ENCODE results near the gene PTPMT1.

Gene PTPMT1

GRCh38 chr11:47586098-47586855 lies 20.9 kb downstream of the PTPMT1 start, which contains the start of gene FAM180B:
Gene FAM180B (plus strand): TSS chr11:47586678. CDS start chr11:47586769, 91 bp downstream.
- no peak for DNase-seq

- DNase-seq = no peak
Measured at GRCh38 chr11:47587039-47587716, 21.8 kb downstream of the PTPMT1 start.

- DNase-seq = no peak
Measured at GRCh38 chr11:47587723-47588326, 22.4 kb downstream of the PTPMT1 start.

GRCh38 chr11:47589118-47589517 lies 23.7 kb downstream of the PTPMT1 start:
- DNase-seq = no peak

- no peak for DNase-seq
Measured at GRCh38 chr11:47589584-47589976, 24.2 kb downstream of the PTPMT1 start.

- no peak for DNase-seq
Measured at GRCh38 chr11:47589977-47590861, 24.8 kb downstream of the PTPMT1 start.

DNA sequence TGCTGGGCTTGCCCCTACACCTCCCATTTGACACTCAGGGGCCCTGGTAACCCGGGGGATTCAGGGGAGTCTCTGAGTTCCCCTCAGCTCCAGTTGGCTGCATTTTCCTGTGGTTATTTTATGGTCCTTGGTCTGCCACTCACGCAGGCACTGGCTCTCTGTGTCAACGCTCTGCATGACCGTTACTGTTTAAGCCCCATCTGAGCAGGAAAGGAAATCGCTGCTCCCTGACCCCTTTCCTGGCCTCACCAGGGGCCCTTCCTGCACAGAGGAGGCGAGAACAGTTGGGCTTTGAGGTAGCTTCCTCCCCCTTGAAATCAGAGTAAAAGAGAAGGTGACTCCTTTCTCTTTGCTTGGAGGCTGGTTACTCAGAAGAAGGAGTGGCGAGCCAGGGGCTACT lies 26.4 kb downstream of the PTPMT1 start:
- no peak for DNase-seq

- no peak for DNase-seq
Measured at GRCh38 chr11:47592251-47592650, 26.9 kb downstream of the PTPMT1 start.

- no peak for DNase-seq
Measured at GRCh38 chr11:47592970-47593369, 27.6 kb downstream of the PTPMT1 start.

- no peak for DNase-seq
Measured at GRCh38 chr11:47593492-47593933, 28.1 kb downstream of the PTPMT1 start.

GRCh38 chr11:47593934-47594855 lies 28.8 kb downstream of the PTPMT1 start, which contains the start of gene C1QTNF4:
Gene C1QTNF4 (minus strand): TSS chr11:47594411. CDS start chr11:47590810, 3,601 bp downstream.
- no peak for DNase-seq

- no peak for DNase-seq
Measured at GRCh38 chr11:47595029-47595428, 29.6 kb downstream of the PTPMT1 start.

DNA sequence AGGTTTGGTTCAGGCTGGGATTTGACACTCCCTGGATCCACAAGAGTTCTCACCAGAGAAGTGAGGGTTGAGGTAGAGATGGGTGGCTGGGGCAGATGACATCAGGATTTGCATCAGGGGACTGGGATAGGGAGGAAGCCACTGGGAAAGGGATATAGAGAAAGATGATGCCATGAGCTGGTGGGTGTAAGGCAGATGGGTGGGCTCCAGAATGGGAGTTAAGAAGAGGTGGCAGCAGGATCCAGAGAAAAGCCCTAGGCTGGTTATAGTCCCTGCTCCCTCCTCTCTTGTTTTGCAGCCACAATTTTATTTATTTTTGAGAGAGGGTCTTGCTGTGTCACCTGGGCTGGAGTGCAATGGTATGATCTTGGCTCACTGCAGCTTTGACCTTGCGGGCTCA lies 30.6 kb downstream of the PTPMT1 start:
- DNase-seq = no peak

GRCh38 chr11:47599902-47600301 lies 34.5 kb downstream of the PTPMT1 start:
- DNase-seq = no peak

GRCh38 chr11:47603295-47603694 lies 37.9 kb downstream of the PTPMT1 start:
- no peak for DNase-seq

DNA sequence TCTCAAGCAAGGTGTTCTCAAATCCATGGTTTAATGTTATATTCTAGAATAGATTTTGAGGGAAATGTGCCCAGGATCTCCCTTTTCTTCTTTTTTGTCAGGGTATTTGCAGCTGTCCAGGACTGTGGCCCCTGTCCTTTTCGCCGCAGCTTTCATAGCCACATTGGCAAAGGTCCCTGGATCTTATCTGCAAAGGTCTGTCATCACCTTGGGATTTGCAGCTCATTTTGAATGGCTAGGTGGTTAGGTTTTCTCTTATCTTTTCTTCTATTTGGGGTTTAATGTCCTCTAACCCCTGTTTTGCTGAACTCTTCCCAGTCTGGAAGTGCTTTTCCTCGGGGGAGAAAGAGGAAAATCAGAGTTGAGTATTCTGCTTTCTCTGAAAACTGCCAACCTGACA lies 40.5 kb downstream of the PTPMT1 start:
- no peak for DNase-seq

DNA sequence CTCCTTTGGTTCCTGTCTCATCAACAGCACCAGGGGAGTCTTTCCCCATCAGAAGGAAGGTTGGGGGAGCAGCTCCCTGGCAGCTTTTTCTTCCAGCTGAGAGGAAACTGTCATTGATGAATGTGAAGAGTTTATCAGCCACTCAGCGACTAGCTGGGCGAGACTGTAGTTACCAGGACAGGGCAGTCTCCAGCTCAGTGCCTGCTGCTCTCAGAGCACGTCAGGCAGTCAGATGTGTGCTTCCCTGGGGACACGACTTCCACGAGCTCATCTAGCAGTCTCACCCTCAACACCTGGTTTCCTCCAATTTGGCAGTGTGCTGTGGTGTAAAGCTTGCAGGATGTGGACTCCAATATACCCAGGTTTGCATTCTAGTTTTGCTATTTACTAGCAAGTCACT lies 41.3 kb downstream of the PTPMT1 start:
- no peak for DNase-seq

- no peak for DNase-seq
Measured at GRCh38 chr11:47607380-47607779, 42.0 kb downstream of the PTPMT1 start.

- DNase-seq = no peak
Measured at GRCh38 chr11:47609675-47610074, 44.3 kb downstream of the PTPMT1 start.

- no peak for DNase-seq
Measured at GRCh38 chr11:47611348-47611794, 46.0 kb downstream of the PTPMT1 start.

DNA sequence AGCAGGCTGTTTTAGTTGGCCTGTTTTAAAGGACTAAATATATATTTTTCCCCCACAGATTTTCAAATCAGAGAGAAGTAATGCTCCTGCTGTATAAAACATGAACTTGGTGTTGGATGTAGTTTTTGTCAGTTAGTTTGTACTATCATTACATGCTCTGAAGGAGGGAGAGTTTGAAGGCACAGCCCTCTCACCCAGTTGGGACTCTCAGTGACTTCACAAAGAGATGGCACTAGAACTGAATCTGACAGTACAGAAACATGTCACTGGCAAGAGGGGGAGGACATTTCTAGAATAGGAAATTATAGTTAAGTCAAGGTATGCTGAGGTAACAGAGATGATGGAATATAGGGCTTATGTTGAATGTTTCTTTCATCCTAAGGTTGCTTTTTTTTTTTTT lies 49.9 kb downstream of the PTPMT1 start:
- no peak for DNase-seq

All from NCI-H187 treated with DMSO at 0.1 percent for 48 hours (cell line).